ENCODE data around the gene KAT6B. TPM values are rescaled to one million over a fixed set of nuclear protein-coding genes. Genes with fewer than 3 reads are reported as not detected.

The KAT6B gene
- total RNA-seq, 1 donor from 2014 or later, result 21.3 TPM

- no peak overlapping the region for H3K27ac ChIP-seq
- no peaks in the 10 kb centered on the region for H4K20me1 ChIP-seq (ENCODE audit: low read depth)
- peaks cover 26% of the 10 kb centered on the region for H3K79me2 ChIP-seq (ENCODE audit: low read depth)
- H3K27me3 ChIP-seq, result no peaks in the 10 kb centered on the region
- no peak for TF ChIP-seq CTCF (IDR thresholded peaks at IDR 0.05)
- no peak for TF ChIP-seq EZH2phosphoT487 (IDR thresholded peaks at IDR 0.05)
- TF ChIP-seq EZH2 (IDR thresholded peaks at IDR 0.05), result no peak
- H3K36me3 ChIP-seq, result no peaks in the 10 kb centered on the region
- H3K4me1 Mint-ChIP-seq, result peaks cover 1% of the 10 kb centered on the region
- H3K9me3 ChIP-seq (ENCODE audit: low read depth), result no peaks in the 10 kb centered on the region
- H3K4me1 ChIP-seq, result peaks cover 7% of the 10 kb centered on the region
- H3K27ac Mint-ChIP-seq, result no peak overlapping the region
- H3F3A ChIP-seq (ENCODE audit: low read depth), result peaks cover 7% of the 10 kb centered on the region
- H3K4me3 ChIP-seq, result no peak overlapping the region
- no peak overlapping the region for H3K4me3 Mint-ChIP-seq
- H2AFZ ChIP-seq (replicated peaks), result no peak overlapping the region
- peaks cover 2% of the 10 kb centered on the region for H3K36me3 Mint-ChIP-seq
- H3K27me3 Mint-ChIP-seq (ENCODE audit: insufficient read depth, low read depth), result no peaks in the 10 kb centered on the region
- peaks cover 1% of the 10 kb centered on the region for H3K9me3 Mint-ChIP-seq
- H3K4me2 ChIP-seq, result no peak overlapping the region
- no peak for DNase-seq (ENCODE audit: low spot score)
- no peak overlapping the region for H3K9ac ChIP-seq
These were observed 86.3 kb downstream of the KAT6B start for GRCh38 chr10:74912682-74913081.

GRCh38 chr10:74913377-74913979 lies 87.1 kb downstream of the KAT6B start:
- no peak for DNase-seq (ENCODE audit: low spot score)
- Histone ChIP-seq H3K27ac (no peak overlapping the region), H2AFZ (replicated peaks) (no peak overlapping the region), H3K79me2 (ENCODE audit: low read depth) (peaks cover 32% of the 10 kb centered on the region), H3K36me3 (no peaks in the 10 kb centered on the region), H3F3A (ENCODE audit: low read depth) (peaks cover 7% of the 10 kb centered on the region), H4K20me1 (ENCODE audit: low read depth) (no peaks in the 10 kb centered on the region), H3K4me2 (no peak overlapping the region), H3K4me3 (no peak overlapping the region), H3K27me3 (no peaks in the 10 kb centered on the region), H3K4me1 (peaks cover 7% of the 10 kb centered on the region), H3K9me3 (ENCODE audit: low read depth) (no peaks in the 10 kb centered on the region), H3K9ac (no peak overlapping the region)
- H3K36me3 Mint-ChIP-seq, result peaks cover 4% of the 10 kb centered on the region
- H3K4me3 Mint-ChIP-seq, result no peak overlapping the region
- no peak for TF ChIP-seq CTCF (IDR thresholded peaks at IDR 0.05)
- no peak for TF ChIP-seq EZH2phosphoT487 (IDR thresholded peaks at IDR 0.05)
- no peak for TF ChIP-seq EZH2 (IDR thresholded peaks at IDR 0.05)
- H3K27ac Mint-ChIP-seq, result no peak overlapping the region
- H3K9me3 Mint-ChIP-seq, result peaks cover 4% of the 10 kb centered on the region
- no peaks in the 10 kb centered on the region for H3K27me3 Mint-ChIP-seq (ENCODE audit: insufficient read depth, low read depth)
- peaks cover 2% of the 10 kb centered on the region for H3K4me1 Mint-ChIP-seq

DNA sequence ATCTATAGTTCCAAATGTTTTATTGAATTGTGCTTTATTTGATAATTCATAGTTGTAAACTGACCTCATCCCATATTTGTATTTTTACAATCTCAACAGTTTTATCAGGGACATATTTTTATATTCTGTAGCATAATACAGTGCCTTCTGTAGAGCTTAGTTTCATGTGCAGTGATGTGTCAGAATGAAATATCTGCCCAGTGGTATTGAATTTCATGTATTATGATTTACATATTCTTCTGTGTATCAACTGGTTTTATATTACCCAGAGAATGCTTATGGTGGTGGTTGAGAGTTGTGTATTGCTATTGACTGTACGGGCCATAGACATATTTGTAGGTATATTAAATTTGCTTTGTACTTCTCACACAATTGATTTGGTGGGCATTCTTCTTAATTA lies 89.9 kb downstream of the KAT6B start:
- H3K36me3 ChIP-seq, result no peaks in the 10 kb centered on the region
- no peak overlapping the region for H3K4me2 ChIP-seq
- Mint-ChIP-seq H3K9me3 (peaks cover 16% of the 10 kb centered on the region), H3K4me1 (peaks cover 2% of the 10 kb centered on the region), H3K4me3 (no peak overlapping the region), H3K27ac (no peak overlapping the region), H3K27me3 (ENCODE audit: insufficient read depth, low read depth) (no peaks in the 10 kb centered on the region), H3K36me3 (peaks cover 10% of the 10 kb centered on the region)
- peaks cover 12% of the 10 kb centered on the region for H3K9me3 ChIP-seq (ENCODE audit: low read depth)
- H2AFZ ChIP-seq (replicated peaks), result no peak overlapping the region
- H3K27ac ChIP-seq, result no peak overlapping the region
- peaks cover 48% of the 10 kb centered on the region for H3K79me2 ChIP-seq (ENCODE audit: low read depth)
- no peak for TF ChIP-seq EZH2phosphoT487 (IDR thresholded peaks at IDR 0.05)
- TF ChIP-seq EZH2 (IDR thresholded peaks at IDR 0.05), result no peak
- no peak for TF ChIP-seq CTCF (IDR thresholded peaks at IDR 0.05)
- no peak overlapping the region for H3K9ac ChIP-seq
- no peak overlapping the region for H3K4me3 ChIP-seq
- peaks cover 15% of the 10 kb centered on the region for H3F3A ChIP-seq (ENCODE audit: low read depth)
- no peak for DNase-seq (ENCODE audit: low spot score)
- H3K27me3 ChIP-seq, result no peaks in the 10 kb centered on the region
- H4K20me1 ChIP-seq (ENCODE audit: low read depth), result peaks cover under 1% of the 10 kb centered on the region
- H3K4me1 ChIP-seq, result peaks cover 10% of the 10 kb centered on the region

All from neural progenitor cell (in vitro differentiated cells).